ENCODE data around the gene CENPP. TPM values are rescaled to one million over a fixed set of nuclear protein-coding genes. Genes with fewer than 3 reads are reported as not detected.
"Not testable (repeated sequence)": the region's sequence is repeated elsewhere in the genome, so short reads cannot be mapped to it uniquely, and the experiment has no call there.

CENPP gene
- total RNA-seq, 1 donor = 2.2 TPM

DNA sequence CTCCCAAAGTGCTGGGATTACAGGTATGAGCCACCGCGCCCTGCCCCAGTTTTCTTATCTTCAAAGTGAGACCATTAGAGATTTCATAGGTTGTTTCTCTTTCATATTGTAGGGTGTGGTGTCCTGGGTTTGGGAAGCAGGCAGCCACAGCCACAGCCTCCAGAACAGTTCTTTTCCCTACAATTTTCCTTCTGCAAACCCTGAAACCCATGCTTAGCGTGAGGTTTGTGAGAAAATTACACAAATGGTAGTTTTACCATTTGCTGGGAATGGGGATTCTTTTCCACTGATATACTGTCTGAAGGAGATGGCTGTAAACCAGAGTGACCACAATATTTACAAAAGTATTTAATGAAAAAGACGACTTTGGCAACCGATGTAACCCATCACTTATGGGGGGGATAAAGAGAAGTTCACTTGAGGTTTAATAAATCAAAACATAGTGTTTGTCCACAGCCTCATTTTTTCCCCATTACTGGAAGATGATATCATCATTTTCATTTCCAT lies 236.8 kb downstream of the CENPP start:
- no peak overlapping the region for H3K4me3 ChIP-seq (ENCODE audit: low read depth, low read length)
- TF ChIP-seq, protein P1, sequence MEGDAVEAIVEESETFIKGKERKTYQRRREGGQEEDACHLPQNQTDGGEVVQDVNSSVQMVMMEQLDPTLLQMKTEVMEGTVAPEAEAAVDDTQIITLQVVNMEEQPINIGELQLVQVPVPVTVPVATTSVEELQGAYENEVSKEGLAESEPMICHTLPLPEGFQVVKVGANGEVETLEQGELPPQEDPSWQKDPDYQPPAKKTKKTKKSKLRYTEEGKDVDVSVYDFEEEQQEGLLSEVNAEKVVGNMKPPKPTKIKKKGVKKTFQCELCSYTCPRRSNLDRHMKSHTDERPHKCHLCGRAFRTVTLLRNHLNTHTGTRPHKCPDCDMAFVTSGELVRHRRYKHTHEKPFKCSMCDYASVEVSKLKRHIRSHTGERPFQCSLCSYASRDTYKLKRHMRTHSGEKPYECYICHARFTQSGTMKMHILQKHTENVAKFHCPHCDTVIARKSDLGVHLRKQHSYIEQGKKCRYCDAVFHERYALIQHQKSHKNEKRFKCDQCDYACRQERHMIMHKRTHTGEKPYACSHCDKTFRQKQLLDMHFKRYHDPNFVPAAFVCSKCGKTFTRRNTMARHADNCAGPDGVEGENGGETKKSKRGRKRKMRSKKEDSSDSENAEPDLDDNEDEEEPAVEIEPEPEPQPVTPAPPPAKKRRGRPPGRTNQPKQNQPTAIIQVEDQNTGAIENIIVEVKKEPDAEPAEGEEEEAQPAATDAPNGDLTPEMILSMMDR (IDR thresholded peaks at IDR 0.05; ENCODE audit: insufficient read depth, low read depth, low read length) = no peak
- DNase-seq (ENCODE audit: low read depth) = peak; percentile 94

DNA sequence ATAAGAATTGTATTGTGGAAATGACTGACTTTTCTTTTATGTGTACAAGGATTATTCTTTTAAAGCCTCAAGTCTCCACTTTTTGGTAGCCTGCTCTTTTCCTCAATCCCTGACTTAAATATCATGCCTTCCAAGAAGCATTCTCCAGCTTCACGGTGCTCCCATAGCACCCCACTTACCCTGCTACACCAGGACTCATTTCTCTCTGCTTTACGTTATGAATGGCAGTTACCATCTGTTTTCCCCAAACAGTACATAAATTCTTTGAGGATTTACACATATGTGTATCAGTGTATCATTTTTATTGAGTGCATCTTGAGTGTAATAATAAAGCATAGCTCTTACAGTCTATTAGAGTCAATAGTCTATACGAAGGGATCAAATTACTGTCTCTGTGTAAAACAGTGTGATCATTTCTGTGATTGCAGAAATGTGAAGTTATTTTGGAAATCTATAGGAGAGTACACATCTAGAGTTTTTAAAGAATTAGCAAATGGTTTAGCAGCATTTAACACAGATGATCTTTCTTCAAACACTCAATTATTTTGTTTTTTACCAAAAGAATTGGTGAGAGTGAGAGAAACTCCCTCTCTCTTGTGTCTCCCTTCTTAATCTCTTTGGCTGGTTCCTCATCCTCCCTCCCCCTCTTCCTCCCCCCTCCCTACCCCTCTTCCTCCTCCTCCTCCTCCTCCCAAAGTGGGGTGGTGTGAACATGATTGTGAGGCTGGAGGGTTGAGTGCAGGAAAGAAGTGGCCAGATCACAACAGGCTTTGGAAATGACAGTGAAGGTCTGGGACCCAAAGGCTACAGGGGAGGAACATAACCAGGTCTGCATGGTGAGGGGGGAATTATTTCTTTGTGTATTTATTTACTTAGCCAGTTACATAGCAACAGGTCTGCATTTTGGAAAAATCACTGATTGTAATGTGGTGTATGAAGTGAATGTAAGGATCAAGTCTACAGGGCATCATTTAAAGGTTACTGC lies 237.7 kb downstream of the CENPP start:
- peak; percentile 24 for DNase-seq (ENCODE audit: low read depth)

GRCh38 chr9:92564504-92564903 lies 238.8 kb downstream of the CENPP start:
- peak; percentile 80 for DNase-seq (ENCODE audit: low read depth)
- no peak overlapping the region for H3K4me3 ChIP-seq (ENCODE audit: low read depth, low read length)
- TF ChIP-seq, protein P1 (IDR thresholded peaks at IDR 0.05; ENCODE audit: insufficient read depth, low read depth, low read length) = no peak

More for the DNA sequence above, 237.7 kb downstream of the CENPP start:
- no peak overlapping the region for H3K4me3 ChIP-seq (ENCODE audit: low read depth, low read length)
- TF ChIP-seq, protein P1 (IDR thresholded peaks at IDR 0.05; ENCODE audit: insufficient read depth, low read depth, low read length) = no peak

DNA sequence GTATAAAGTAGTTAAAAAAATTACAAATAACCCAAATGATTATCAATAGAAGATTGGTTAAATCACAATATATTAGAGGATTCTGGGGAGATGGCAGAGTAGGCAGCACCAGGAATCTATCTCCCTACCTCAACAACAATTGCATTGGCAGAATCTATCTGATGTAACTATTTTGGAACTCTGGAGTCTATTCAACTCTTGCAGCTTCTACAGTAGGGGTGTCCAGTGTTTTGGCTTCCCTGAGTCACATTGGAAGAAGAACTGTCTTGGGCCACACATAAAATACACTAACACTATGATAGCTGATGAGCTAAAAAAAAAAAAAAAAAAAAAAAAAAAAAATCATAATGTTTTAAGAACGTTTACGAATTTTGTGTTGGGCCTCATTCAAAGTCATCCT lies 239.2 kb downstream of the CENPP start:
- peak; percentile 29 for DNase-seq (ENCODE audit: low read depth)
- no peak overlapping the region for H3K4me3 ChIP-seq (ENCODE audit: low read depth, low read length)
- TF ChIP-seq, protein P1 (IDR thresholded peaks at IDR 0.05; ENCODE audit: insufficient read depth, low read depth, low read length) = no peak

GRCh38 chr9:92571871-92572270 lies 246.1 kb downstream of the CENPP start:
- not testable (repeated sequence) for DNase-seq (ENCODE audit: low read depth); H3K4me3 ChIP-seq (ENCODE audit: low read depth, low read length)

DNA sequence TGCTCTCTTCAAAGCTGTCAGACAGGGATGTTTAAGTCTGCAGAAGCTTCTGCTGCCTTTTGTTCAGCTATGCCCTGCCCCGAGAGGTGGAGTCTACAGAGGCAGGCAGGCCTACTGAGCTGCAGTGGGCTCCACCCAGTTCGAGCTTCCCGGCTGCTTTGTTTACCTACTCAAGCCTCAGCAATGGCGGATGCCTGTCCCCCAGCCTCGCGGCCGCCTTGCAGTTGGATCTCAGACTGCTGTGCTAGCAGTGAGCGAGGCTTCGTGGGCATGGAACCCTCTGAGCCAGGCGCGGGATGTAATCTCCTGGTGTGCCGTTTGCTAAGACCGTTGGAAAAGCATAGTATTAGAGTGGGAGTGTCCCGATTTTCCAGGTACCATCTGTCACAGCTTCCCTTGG lies 247.9 kb downstream of the CENPP start:
- not testable (repeated sequence) for DNase-seq (ENCODE audit: low read depth); H3K4me3 ChIP-seq (ENCODE audit: low read depth, low read length)

DNA sequence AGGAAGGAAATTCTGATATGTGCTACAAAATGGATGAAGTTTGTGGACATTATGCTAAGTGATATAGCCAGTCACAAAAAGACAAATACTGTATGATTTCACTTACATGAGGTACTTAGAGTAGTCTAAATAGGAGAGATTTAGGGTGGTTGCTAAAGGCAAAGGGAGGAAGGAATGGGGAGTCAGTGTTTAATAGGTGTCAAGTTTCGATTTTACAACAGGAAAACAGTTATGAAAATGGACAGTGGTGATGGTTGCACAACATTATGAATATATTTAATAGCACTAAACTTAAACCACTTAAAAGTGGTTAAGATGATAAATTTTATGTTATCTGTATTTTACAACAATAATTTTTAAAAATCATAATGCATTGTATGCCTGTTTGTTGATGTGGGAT lies 250.4 kb downstream of the CENPP start:
- peak; percentile 71 for DNase-seq (ENCODE audit: low read depth)
- no peak overlapping the region for H3K4me3 ChIP-seq (ENCODE audit: low read depth, low read length)
- TF ChIP-seq, protein P1 (IDR thresholded peaks at IDR 0.05; ENCODE audit: insufficient read depth, low read depth, low read length) = no peak

All from fibroblast of villous mesenchyme (primary cell).